Measurements from ENCODE around the gene PNPT1. TPM values are rescaled to one million over a fixed set of nuclear protein-coding genes. Genes with fewer than 3 reads are reported as not detected.

Gene PNPT1
- 15.2 and 16.6 TPM in 2 replicates for total RNA-seq

GRCh38 chr2:55693181-55694125 lies at the start of gene PNPT1:
PNPT1 (minus strand) TSS chr2:55693844; CDS start chr2:55693823, 21 bp downstream.

GRCh38 chr2:55617175-55618024 lies 76.2 kb downstream of the PNPT1 start, which contains the start of gene PPP4R3B:
PPP4R3B (minus strand) TSS chr2:55617622; CDS start chr2:55617285, 337 bp downstream.

Other genes with a start within 250 kb of the PNPT1 start
- 14.0 and 22.2 TPM in 2 replicates for gene CFAP36, start 174.1 kb downstream of the PNPT1 start, total RNA-seq
- gene PPP4R3B, start 76.2 kb downstream of the PNPT1 start, total RNA-seq: 21.6 and 24.2 TPM in 2 replicates
- 216 and 229 TPM in 2 replicates for gene EFEMP1, start 229.9 kb upstream of the PNPT1 start, total RNA-seq